CD14-positive monocyte (primary cell): ENCODE results near the gene RABL2A. TPM values are rescaled to one million over a fixed set of nuclear protein-coding genes. Genes with fewer than 3 reads are reported as not detected.
A peak's percentile ranks its signal among the peaks of the same experiment; 100 is the strongest.
"Not testable (repeated sequence)": the region's sequence is repeated elsewhere in the genome, so short reads cannot be mapped to it uniquely, and the experiment has no call there.

Source experiments
- DNase-seq, 3 donors: peaks; one replicate each; pipeline ENCODE4 v3.0.0-alpha.2; 2011 to 2022
- H2AFZ ChIP-seq: 2 replicates; pipeline ENCODE4 v1.6.0; 2012; ENCODE audit warnings: mild to moderate bottlenecking, low read depth, low read length, inconsistent platforms; ENCODE audit not compliant: insufficient read depth, poor library complexity, severe bottlenecking
- H3K27ac ChIP-seq, 2 donors: 1 replicate in 1 of 2; 2 replicates in 1 of 2; pipeline ENCODE4 v1.5.1; 2012 to 2013; ENCODE audit warnings: low read length in 2 of 2, control low read depth in 1 of 2, inconsistent platforms in 1 of 2, low read depth in 1 of 2, mild to moderate bottlenecking in 1 of 2
- H3K27me3 ChIP-seq, 2 donors: one replicate each; pipeline versions ENCODE4 v1.6.0 to v1.6.1; 2011 to 2013; ENCODE audit warnings: low read length in 2 of 2; ENCODE audit not compliant: control insufficient read depth in 2 of 2, insufficient read depth in 2 of 2
- H3K36me3 ChIP-seq, 2 donors: replicated peaks in 1 of 2; 1 replicate in 1 of 2; 2 replicates in 1 of 2; pipeline versions ENCODE4 v1.5.1 to v1.6.1; 2012 to 2013; ENCODE audit warnings: low read length in 2 of 2, control low read depth in 1 of 2, inconsistent platforms in 1 of 2, mild to moderate bottlenecking in 1 of 2; ENCODE audit not compliant: insufficient read depth in 2 of 2, control insufficient read depth in 1 of 2
- H3K4me1 ChIP-seq, 2 donors: 1 replicate in 1 of 2; 2 replicates in 1 of 2; pipeline versions ENCODE4 v1.5.1 to v1.6.1; 2012 to 2013; ENCODE audit warnings: low read length in 2 of 2, control low read depth in 1 of 2, inconsistent platforms in 1 of 2, mild to moderate bottlenecking in 1 of 2, moderate library complexity in 1 of 2; ENCODE audit not compliant: insufficient read depth in 2 of 2, control insufficient read depth in 1 of 2
- H3K4me2 ChIP-seq: replicated peaks from 2 replicates; pipeline ENCODE3; 2012; ENCODE audit warnings: low read length, moderate library complexity, mild to moderate bottlenecking; ENCODE audit not compliant: poor library complexity, severe bottlenecking; ENCODE audit errors: extremely low read depth
- H3K4me3 ChIP-seq, 3 experiments: fragments of 200-600 bp in 1 of 3; sonication (generic) in 1 of 3; replicated peaks in 1 of 3; 1 replicate in 2 of 3; 2 replicates in 1 of 3; pipeline ENCODE4 v1.5.1; 2011 to 2013; ENCODE audit warnings: low read length in 3 of 3, mild to moderate bottlenecking in 3 of 3, control low read depth in 2 of 3, low read depth in 2 of 3, inconsistent platforms in 1 of 3, moderate library complexity in 1 of 3
- H3K79me2 ChIP-seq: 2 replicates; pipeline ENCODE4 v1.6.0; 2012; ENCODE audit warnings: mild to moderate bottlenecking, control low read depth, inconsistent platforms, low read length, moderate library complexity; ENCODE audit not compliant: insufficient read depth
- H3K9ac ChIP-seq: 2 replicates; pipeline ENCODE4 v1.6.0; 2017; ENCODE audit warnings: low read length, mild to moderate bottlenecking; ENCODE audit not compliant: insufficient read depth, poor library complexity, severe bottlenecking
- H3K9me3 ChIP-seq, 2 donors: replicated peaks in 1 of 2; 1 replicate in 1 of 2; 2 replicates in 1 of 2; pipeline versions ENCODE4 v1.5.1 to v1.6.1; 2012 to 2013; ENCODE audit warnings: low read length in 2 of 2, control low read depth in 1 of 2; ENCODE audit not compliant: control insufficient read depth in 1 of 2, insufficient read depth in 1 of 2
- H4K20me1 ChIP-seq: 2 replicates; pipeline ENCODE4 v1.6.0; 2012; ENCODE audit warnings: mild to moderate bottlenecking, low read length, control low read depth, moderate library complexity; ENCODE audit not compliant: insufficient read depth
- H3K27ac Mint-ChIP-seq, 7 donors: one replicate each; pipeline ENCODE4 v1.8.0; 2020; ENCODE audit warnings: mild to moderate bottlenecking in 7 of 7, mixed read lengths in 7 of 7, moderate library complexity in 6 of 7, inconsistent platforms in 2 of 7
- H3K27me3 Mint-ChIP-seq, 3 donors: one replicate each; pipeline ENCODE4 v1.8.0; 2021 to 2022; ENCODE audit warnings: low read depth in 3 of 3, mild to moderate bottlenecking in 3 of 3, mixed read lengths in 3 of 3, moderate library complexity in 3 of 3, inconsistent platforms in 1 of 3
- H3K36me3 Mint-ChIP-seq, 2 donors: one replicate each; pipeline ENCODE4 v1.8.0; 2020; ENCODE audit warnings: mixed read lengths in 2 of 2, inconsistent platforms in 1 of 2, mild to moderate bottlenecking in 1 of 2
- H3K4me1 Mint-ChIP-seq: one replicate; pipeline ENCODE4 v1.8.0; 2020; ENCODE audit warnings: mild to moderate bottlenecking, mixed read lengths
- H3K4me3 Mint-ChIP-seq, 2 donors: one replicate each; pipeline ENCODE4 v1.8.0; 2020; ENCODE audit warnings: mild to moderate bottlenecking in 2 of 2, mixed read lengths in 2 of 2, moderate library complexity in 1 of 2
- H3K9me3 Mint-ChIP-seq, 7 donors: one replicate each; pipeline ENCODE4 v1.8.0; 2020 to 2022; ENCODE audit warnings: mixed read lengths in 7 of 7, mild to moderate bottlenecking in 6 of 7, moderate library complexity in 6 of 7, inconsistent platforms in 2 of 7
- WGBS: methylation state at CpG from one replicate; pipeline ENCODE4 v1.1.5; 2013; ENCODE audit warnings: missing lambda C conversion rate; ENCODE audit not compliant: insufficient coverage; 5-methylcytosine and 5-hydroxymethylcytosine counted together
- intact Hi-C, 2 donors: fragments of 100-400 bp; cut with micrococcal nuclease; formaldehyde crosslinking; loops; one replicate each; pipeline versions ENCODE4 v1.15.0 to v1.15.1; 2023
- polyA plus RNA-seq, 3 donors: library from polyadenylated mRNA; depleted of rRNA in 1 of 3; unstranded in 2 of 3; stranded (reverse) in 1 of 3; fragments of 300-500 nt in 2 of 3; fragments of >200 nt in 1 of 3; fragmentation: Illumina TruSeq in 2 of 3; gene quantifications; 1 replicate in 2 of 3; 2 replicates in 1 of 3; pipeline ENCODE4 v1.2.3, GENCODE V29; 2012 to 2021

RABL2A gene
- polyA plus RNA-seq, 3 donors: 4.3 to 15.6 (median 5.1) TPM

DNA sequence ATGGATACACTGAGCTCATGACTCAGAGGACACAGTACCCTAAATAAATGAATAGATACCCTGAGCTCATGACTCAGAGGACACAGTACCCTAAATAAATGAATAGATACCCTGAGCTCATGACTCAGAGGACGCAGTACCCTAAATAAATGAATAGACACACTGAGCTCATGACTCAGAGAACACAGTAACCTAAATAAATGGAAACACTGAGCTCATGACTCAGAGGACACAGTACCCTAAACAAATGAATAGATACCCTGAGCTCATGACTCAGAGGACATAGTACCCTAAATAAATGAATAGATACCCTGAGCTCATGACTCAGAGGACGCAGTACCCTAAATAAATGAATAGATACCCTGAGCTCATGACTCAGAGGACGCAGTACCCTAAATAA, 25.5 kb downstream of the RABL2A start:
- H3K4me3 ChIP-seq, H3K9me3 Mint-ChIP-seq, H3K36me3 ChIP-seq, H3K4me2 ChIP-seq, H3K4me1 Mint-ChIP-seq, H3K79me2 ChIP-seq, intact Hi-C loops, H3K36me3 Mint-ChIP-seq, H3K27ac Mint-ChIP-seq, H3K9me3 ChIP-seq, H2AFZ ChIP-seq, H3K27me3 ChIP-seq, H4K20me1 ChIP-seq, H3K9ac ChIP-seq, H3K4me3 Mint-ChIP-seq, H3K4me1 ChIP-seq, H3K27me3 Mint-ChIP-seq, H3K27ac ChIP-seq: not testable (repeated sequence)
- WGBS: no CpG with 5 or more reads among the region's 3 CpGs
- peak in 1 of 3 donors; percentile 37 for DNase-seq

DNA sequence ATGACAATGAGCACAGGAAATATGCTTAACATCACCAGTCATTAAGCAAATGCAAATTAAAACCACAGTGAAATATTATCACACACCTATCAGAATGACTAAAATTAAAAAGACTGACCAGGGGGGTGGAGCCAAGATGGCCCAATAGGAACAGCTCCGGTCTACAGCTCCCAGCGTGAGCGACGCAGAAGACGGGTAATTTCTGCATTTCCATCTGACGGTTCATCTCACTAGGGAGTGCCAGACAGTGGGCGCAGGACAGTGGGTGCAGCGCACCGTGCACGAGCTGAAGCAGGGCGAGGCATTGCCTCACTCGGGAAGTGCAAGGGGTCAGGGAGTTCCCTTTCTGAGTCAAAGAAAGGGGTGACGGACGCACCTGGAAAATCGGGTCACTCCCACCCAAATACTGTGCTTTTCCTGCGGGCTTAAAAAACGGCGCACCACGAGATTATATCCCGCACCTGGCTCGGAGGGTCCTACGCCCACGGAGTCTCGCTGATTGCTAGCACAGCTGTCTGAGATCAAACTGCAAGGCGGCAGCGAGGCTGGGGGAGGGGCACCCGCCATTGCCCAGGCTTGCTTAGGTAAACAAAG, 29.1 kb downstream of the RABL2A start:
- H3K9me3 Mint-ChIP-seq, H3K4me3 Mint-ChIP-seq, H3K27me3 ChIP-seq, H3K4me1 ChIP-seq, H3K27ac ChIP-seq, H3K4me3 ChIP-seq, intact Hi-C loops, H3K4me2 ChIP-seq, H3K36me3 Mint-ChIP-seq, H3K9ac ChIP-seq, DNase-seq, H3K4me1 Mint-ChIP-seq, H2AFZ ChIP-seq, H3K79me2 ChIP-seq, H3K9me3 ChIP-seq, H3K27me3 Mint-ChIP-seq, H3K27ac Mint-ChIP-seq, H4K20me1 ChIP-seq, H3K36me3 ChIP-seq: not testable (repeated sequence)
- WGBS: 98% methylated on average over 8 of the region's 27 CpGs

DNA sequence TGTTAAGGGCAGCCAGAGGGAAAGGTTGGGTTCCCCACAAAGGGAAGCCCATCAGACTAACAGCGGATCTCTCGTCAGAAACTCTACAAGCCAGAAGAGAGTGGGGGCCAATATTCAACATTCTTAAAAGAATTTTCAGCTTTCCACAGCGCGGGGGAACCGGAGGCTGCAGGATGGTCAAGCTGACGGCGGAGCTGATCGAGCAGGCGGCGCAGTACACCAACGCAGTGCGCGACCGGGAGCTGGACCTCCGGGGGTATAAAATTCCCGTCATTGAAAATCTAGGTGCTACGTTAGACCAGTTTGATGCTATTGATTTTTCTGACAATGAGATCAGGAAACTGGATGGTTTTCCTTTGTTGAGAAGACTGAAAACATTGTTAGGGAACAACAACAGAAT, 30.7 kb downstream of the RABL2A start:
- 100% methylated on average over 11 of the region's 17 CpGs for WGBS
- not testable (repeated sequence) for H3K4me1 Mint-ChIP-seq

DNA sequence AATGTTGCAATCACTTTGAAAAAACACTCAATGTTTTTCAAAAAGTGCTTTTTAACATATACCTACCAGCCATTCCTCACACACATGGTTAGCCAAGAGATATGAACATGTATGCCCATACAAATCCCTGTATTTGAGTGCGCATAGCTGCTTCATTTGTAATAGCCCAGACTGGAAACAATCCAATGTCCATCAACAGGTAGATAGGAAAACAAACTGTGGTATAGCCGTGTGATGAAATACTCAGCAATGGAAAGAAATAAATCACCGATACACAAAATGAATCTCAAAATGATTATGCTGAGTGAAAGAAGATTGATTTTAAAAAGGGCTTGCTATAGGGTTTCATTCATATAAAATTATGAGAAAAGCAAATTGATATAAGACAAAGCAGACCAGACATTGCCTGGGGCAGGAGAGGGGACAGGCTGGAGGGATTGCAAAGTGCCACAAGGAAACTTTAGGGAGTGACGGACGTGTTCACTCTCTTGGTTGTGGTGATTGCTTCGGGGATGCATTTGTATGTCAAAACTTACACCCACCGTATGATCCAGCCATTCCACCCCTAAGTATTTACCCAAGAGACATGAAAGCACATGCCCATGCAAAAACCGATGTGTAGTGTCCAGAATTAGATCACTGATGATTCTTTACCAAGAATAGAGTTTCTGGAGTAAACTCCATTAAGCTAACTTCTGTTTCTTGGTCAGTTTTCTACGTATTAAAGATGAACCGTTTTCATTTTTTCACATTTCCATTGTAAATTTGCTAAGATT, 36.4 kb downstream of the RABL2A start:
- DNase-seq, H3K9me3 ChIP-seq, H3K27me3 ChIP-seq, intact Hi-C loops, H2AFZ ChIP-seq, H3K9ac ChIP-seq, H3K27ac ChIP-seq, H3K4me2 ChIP-seq, H3K4me1 ChIP-seq, H3K36me3 Mint-ChIP-seq, H3K4me1 Mint-ChIP-seq, H3K27me3 Mint-ChIP-seq, H4K20me1 ChIP-seq, H3K4me3 ChIP-seq, H3K79me2 ChIP-seq, H3K9me3 Mint-ChIP-seq, H3K4me3 Mint-ChIP-seq, H3K36me3 ChIP-seq, H3K27ac Mint-ChIP-seq: not testable (repeated sequence)
- no CpG with 5 or more reads among the region's 10 CpGs for WGBS

More for the DNA sequence above, 30.7 kb downstream of the RABL2A start:
- H3K9me3 Mint-ChIP-seq, H3K27me3 ChIP-seq, H3K4me1 ChIP-seq, intact Hi-C loops, H3K36me3 ChIP-seq, H3K27ac ChIP-seq, H3K27ac Mint-ChIP-seq, H3K9me3 ChIP-seq, H3K79me2 ChIP-seq, H3K4me3 Mint-ChIP-seq, H4K20me1 ChIP-seq, H2AFZ ChIP-seq, H3K4me3 ChIP-seq, H3K9ac ChIP-seq, H3K27me3 Mint-ChIP-seq, DNase-seq, H3K36me3 Mint-ChIP-seq, H3K4me2 ChIP-seq: not testable (repeated sequence)
